NCI-H2227 (cell line): ENCODE results near the gene DLG2.
"Not testable (repeated sequence)": the region's sequence is repeated elsewhere in the genome, so short reads cannot be mapped to it uniquely, and the experiment has no call there.

Experiments used
- DNase-seq: peaks from one replicate; lab custom pipeline; 2025; ENCODE audit not compliant: unreplicated experiment; lab: John Stamatoyannopoulos, UW

DLG2 gene

GRCh38 chr11:85132851-85133585 lies 494.1 kb downstream of the DLG2 start:
- DNase-seq = peak; percentile 45

GRCh38 chr11:85127349-85127748 lies 499.8 kb downstream of the DLG2 start:
- DNase-seq = no peak

GRCh38 chr11:85123752-85124231 lies 503.4 kb downstream of the DLG2 start:
- DNase-seq = no peak

- no peak for DNase-seq
Measured at GRCh38 chr11:85118151-85118550, 509.0 kb downstream of the DLG2 start.

- DNase-seq = no peak
Measured at GRCh38 chr11:85115798-85116197, 511.3 kb downstream of the DLG2 start.

GRCh38 chr11:85114786-85115185 lies 512.4 kb downstream of the DLG2 start:
- DNase-seq = no peak

GRCh38 chr11:85110246-85110645 lies 516.9 kb downstream of the DLG2 start:
- DNase-seq = not testable (repeated sequence)

- no peak for DNase-seq
Measured at GRCh38 chr11:85109141-85109540, 518.0 kb downstream of the DLG2 start.

- DNase-seq = peak; percentile 77
Measured at GRCh38 chr11:85105868-85106267, 521.3 kb downstream of the DLG2 start.

GRCh38 chr11:85099522-85099921 lies 527.6 kb downstream of the DLG2 start:
- no peak for DNase-seq

- DNase-seq = no peak
Measured at GRCh38 chr11:85098996-85099395, 528.1 kb downstream of the DLG2 start.

GRCh38 chr11:85096939-85097338 lies 530.2 kb downstream of the DLG2 start:
- DNase-seq = no peak

- DNase-seq = no peak
Measured at GRCh38 chr11:85095239-85095638, 531.9 kb downstream of the DLG2 start.

- DNase-seq = no peak
Measured at GRCh38 chr11:85094795-85095194, 532.3 kb downstream of the DLG2 start.

GRCh38 chr11:85089654-85090053 lies 537.5 kb downstream of the DLG2 start:
- no peak for DNase-seq

- no peak for DNase-seq
Measured at GRCh38 chr11:85088286-85088685, 538.9 kb downstream of the DLG2 start.

GRCh38 chr11:85086504-85087284 lies 540.5 kb downstream of the DLG2 start:
- no peak for DNase-seq

GRCh38 chr11:85076535-85077330 lies 550.4 kb downstream of the DLG2 start:
- no peak for DNase-seq

GRCh38 chr11:85062659-85063058 lies 564.5 kb downstream of the DLG2 start:
- DNase-seq = no peak

GRCh38 chr11:85052636-85053035 lies 574.5 kb downstream of the DLG2 start:
- no peak for DNase-seq

GRCh38 chr11:85048801-85049200 lies 578.3 kb downstream of the DLG2 start:
- DNase-seq = no peak
